Measurements from ENCODE around the gene ZBTB38.

Gene ZBTB38

GRCh38 chr3:141353652-141354495 is 14.4 kb upstream of the ZBTB38 start:
- no peak for TF ChIP-seq CTCF (IDR thresholded peaks at IDR 0.05; ENCODE audit: low read depth, low read length)
- H3K4me3 ChIP-seq (ENCODE audit: low read depth, low read length): no peak overlapping the region
- in situ Hi-C loops (cut with HindIII; ENCODE audit: low sequenced_read_pairs): no loop called here
- DNase-seq (ENCODE audit: low read depth, low spot score): no peak

- in situ Hi-C loops (cut with HindIII; ENCODE audit: low sequenced_read_pairs): no loop called here
- TF ChIP-seq CTCF (IDR thresholded peaks at IDR 0.05; ENCODE audit: low read depth, low read length): no peak
- no peak for DNase-seq (ENCODE audit: low read depth, low spot score)
- H3K4me3 ChIP-seq (ENCODE audit: low read depth, low read length): no peak overlapping the region
These were observed 13.8 kb upstream of the ZBTB38 start for GRCh38 chr3:141354517-141354916.

- no peak overlapping the region for H3K4me3 ChIP-seq (ENCODE audit: low read depth, low read length)
- in situ Hi-C loops (cut with HindIII; ENCODE audit: low sequenced_read_pairs): no loop called here
- TF ChIP-seq CTCF (IDR thresholded peaks at IDR 0.05; ENCODE audit: low read depth, low read length): no peak
- no peak for DNase-seq (ENCODE audit: low read depth, low spot score)
These were observed 13.1 kb upstream of the ZBTB38 start for GRCh38 chr3:141355242-141355641.

GRCh38 chr3:141356046-141356445 is 12.3 kb upstream of the ZBTB38 start:
- TF ChIP-seq CTCF (IDR thresholded peaks at IDR 0.05; ENCODE audit: low read depth, low read length): no peak
- in situ Hi-C loops (cut with HindIII; ENCODE audit: low sequenced_read_pairs): no loop called here
- H3K4me3 ChIP-seq (ENCODE audit: low read depth, low read length): no peak overlapping the region
- no peak for DNase-seq (ENCODE audit: low read depth, low spot score)

GRCh38 chr3:141360888-141361598 is 7.3 kb upstream of the ZBTB38 start:
- DNase-seq (ENCODE audit: low read depth, low spot score): peak; percentile 93
- in situ Hi-C loops (cut with HindIII; ENCODE audit: low sequenced_read_pairs): no loop called here

GRCh38 chr3:141362736-141363135 is 5.6 kb upstream of the ZBTB38 start:
- TF ChIP-seq CTCF (IDR thresholded peaks at IDR 0.05; ENCODE audit: low read depth, low read length): no peak
- DNase-seq (ENCODE audit: low read depth, low spot score): no peak
- no peak overlapping the region for H3K4me3 ChIP-seq (ENCODE audit: low read depth, low read length)
- in situ Hi-C loops (cut with HindIII; ENCODE audit: low sequenced_read_pairs): no loop called here

More at GRCh38 chr3:141360888-141361598, 7.3 kb upstream of the ZBTB38 start:
- TF ChIP-seq CTCF (IDR thresholded peaks at IDR 0.05; ENCODE audit: low read depth, low read length): peak; percentile 82
- no peak overlapping the region for H3K4me3 ChIP-seq (ENCODE audit: low read depth, low read length)

All from astrocyte of the spinal cord (primary cell).